ENCODE data around the gene PIK3R6. TPM values are rescaled to one million over a fixed set of nuclear protein-coding genes. Genes with fewer than 3 reads are reported as not detected.

The PIK3R6 gene
- total RNA-seq, 1 experiment from 2014 or later: not detected

- H3K79me1 ChIP-seq (ENCODE audit: insufficient read depth, low read depth, low read length, poor library complexity, severe bottlenecking): no peaks in the 10 kb centered on the region
- no peak overlapping the region for H2BK15ac ChIP-seq (ENCODE audit: low read depth, low read length)
- TF ChIP-seq CTCF (conservative IDR thresholded peaks at IDR 0.05): no peak
- H3T11ph ChIP-seq (ENCODE audit: low read length): no peak overlapping the region
- no peak overlapping the region for H3K27ac ChIP-seq (ENCODE audit: insufficient read length, low read depth, low read length)
- Mint-ChIP-seq H3K27me3 (ENCODE audit: low read depth) (peaks cover 9% of the 10 kb centered on the region), H3K4me3 (no peak overlapping the region), H3K36me3 (ENCODE audit: insufficient read depth in 1 of 3, low read depth in 3 of 3) (no peaks in the 10 kb centered on the region), H3K4me1 (peaks cover 10 to 22% of the 10 kb centered on the region in 2 experiments; a peak in 3 of 4 replicates), H3K27ac (peak overlapping the region in 1 of 3 experiments; percentile 87; a peak in 1 of 7 replicates), H3K9me3 (peaks cover 0 to 1% of the 10 kb centered on the region in 2 experiments; a peak in 1 of 5 replicates)
- no peak overlapping the region for H3K9ac ChIP-seq (ENCODE audit: extremely low read depth, insufficient read length, low read length)
- no peak overlapping the region for H2BK5ac ChIP-seq (ENCODE audit: insufficient read length, low read length)
- no peak overlapping the region for H3K4ac ChIP-seq (ENCODE audit: low read depth, low read length)
- no peak for DNase-seq
- H4K5ac ChIP-seq (ENCODE audit: insufficient read length, low read depth, low read length): no peak overlapping the region
- no peak overlapping the region for H2AFZ ChIP-seq (ENCODE audit: low read length)
- no peak overlapping the region for H2BK12ac ChIP-seq (ENCODE audit: insufficient read length, low read depth, low read length)
- H4K91ac ChIP-seq (ENCODE audit: insufficient read length, low read depth, low read length): no peak overlapping the region
- H3K27me3 ChIP-seq (ENCODE audit: insufficient read depth, low read length): no peaks in the 10 kb centered on the region; the same call in 1 of the 2 replicates
- H2BK120ac ChIP-seq (ENCODE audit: low read depth, low read length, poor library complexity, severe bottlenecking): no peak overlapping the region
- H4K20me1 ChIP-seq (ENCODE audit: control insufficient read depth, insufficient read depth, insufficient read length): no peaks in the 10 kb centered on the region
- H2AK5ac ChIP-seq (ENCODE audit: insufficient read length, low read length): no peak overlapping the region
- peaks cover 2% of the 10 kb centered on the region for H3K23me2 ChIP-seq (ENCODE audit: insufficient read length, low read depth, low read length, poor library complexity, severe bottlenecking)
- H4K8ac ChIP-seq (replicated peaks; ENCODE audit: insufficient read length, low read depth, low read length): no peak overlapping the region
- no peaks in the 10 kb centered on the region for H3K9me3 ChIP-seq (ENCODE audit: control insufficient read depth, low read depth, low read length)
- no peak overlapping the region; the same call in 1 of the 2 replicates for H3K14ac ChIP-seq (ENCODE audit: insufficient read depth, low read length)
- no peak overlapping the region for H2BK20ac ChIP-seq (ENCODE audit: low read depth, low read length, poor library complexity, severe bottlenecking)
- no peak overlapping the region for H3K18ac ChIP-seq (ENCODE audit: insufficient read length, low read depth, low read length)
- H3K79me2 ChIP-seq (ENCODE audit: insufficient read depth, low read length): no peaks in the 10 kb centered on the region
- no peak overlapping the region for H3K23ac ChIP-seq (ENCODE audit: insufficient read length, low read depth, low read length)
- no peak overlapping the region for H3K4me2 ChIP-seq (ENCODE audit: insufficient read depth, insufficient read length, low read length)
- no CpG with 5 or more reads among the region's 11 CpGs for WGBS (ENCODE audit: extremely low coverage, insufficient read length, low lambda C conversion rate)
- no peaks in the 10 kb centered on the region for H3K4me1 ChIP-seq (ENCODE audit: insufficient read depth, low read length)
- no peak overlapping the region for H3K56ac ChIP-seq (ENCODE audit: insufficient read length, low read depth, low read length)
Observed at GRCh38 chr17:8839410-8839935, 28.0 kb downstream of the PIK3R6 start.
